ENCODE results near the gene WBP1L.

Gene WBP1L

DNA sequence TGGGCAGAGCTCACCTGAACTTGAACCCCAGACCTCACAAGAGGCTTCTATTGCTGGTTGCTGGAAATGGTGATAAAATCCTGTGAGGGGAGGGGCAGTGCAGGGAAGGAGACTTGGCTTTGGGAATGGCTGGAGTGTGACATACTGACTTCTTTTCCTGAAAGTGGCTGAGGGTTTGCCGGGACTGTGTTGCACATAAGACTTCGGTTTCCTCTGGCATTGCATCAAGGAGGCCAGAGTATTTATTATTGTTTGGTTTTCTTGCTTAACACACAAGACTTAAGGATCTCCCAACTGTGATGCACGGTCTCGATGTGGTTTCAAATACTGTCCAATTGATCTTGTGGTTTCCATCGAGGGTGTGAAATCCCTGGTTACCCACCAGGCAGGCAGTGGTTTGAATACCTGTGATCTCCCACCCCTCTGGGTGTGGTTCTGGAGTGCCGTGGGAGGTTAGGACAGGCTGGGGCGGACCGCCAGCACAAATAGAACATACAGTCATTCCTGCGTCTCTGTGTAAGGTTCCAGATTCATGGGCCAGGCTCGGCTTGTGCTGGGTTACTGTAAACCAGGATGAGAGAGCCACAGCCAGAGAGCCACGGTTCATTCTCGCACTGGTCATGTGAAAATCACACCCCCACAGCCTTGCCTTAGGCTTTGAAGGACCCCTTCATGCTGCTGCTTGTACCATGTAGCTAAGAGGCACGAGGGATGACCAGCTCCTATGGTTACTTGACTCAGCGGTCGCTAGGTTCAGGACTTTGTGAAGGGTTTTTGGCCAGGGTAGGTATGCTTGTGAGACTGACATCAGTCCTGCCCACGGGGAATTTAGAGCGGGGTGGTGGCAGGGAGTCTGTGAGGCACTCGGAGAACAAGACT lies 39.2 kb downstream of the WBP1L start:
- H3K4me3 ChIP-seq (ENCODE audit: control insufficient read depth, low read depth, low read length): peak overlapping the region; percentile 14
- peak; percentile 97 for DNase-seq (ENCODE audit: low read depth)
- TF ChIP-seq, protein P1, sequence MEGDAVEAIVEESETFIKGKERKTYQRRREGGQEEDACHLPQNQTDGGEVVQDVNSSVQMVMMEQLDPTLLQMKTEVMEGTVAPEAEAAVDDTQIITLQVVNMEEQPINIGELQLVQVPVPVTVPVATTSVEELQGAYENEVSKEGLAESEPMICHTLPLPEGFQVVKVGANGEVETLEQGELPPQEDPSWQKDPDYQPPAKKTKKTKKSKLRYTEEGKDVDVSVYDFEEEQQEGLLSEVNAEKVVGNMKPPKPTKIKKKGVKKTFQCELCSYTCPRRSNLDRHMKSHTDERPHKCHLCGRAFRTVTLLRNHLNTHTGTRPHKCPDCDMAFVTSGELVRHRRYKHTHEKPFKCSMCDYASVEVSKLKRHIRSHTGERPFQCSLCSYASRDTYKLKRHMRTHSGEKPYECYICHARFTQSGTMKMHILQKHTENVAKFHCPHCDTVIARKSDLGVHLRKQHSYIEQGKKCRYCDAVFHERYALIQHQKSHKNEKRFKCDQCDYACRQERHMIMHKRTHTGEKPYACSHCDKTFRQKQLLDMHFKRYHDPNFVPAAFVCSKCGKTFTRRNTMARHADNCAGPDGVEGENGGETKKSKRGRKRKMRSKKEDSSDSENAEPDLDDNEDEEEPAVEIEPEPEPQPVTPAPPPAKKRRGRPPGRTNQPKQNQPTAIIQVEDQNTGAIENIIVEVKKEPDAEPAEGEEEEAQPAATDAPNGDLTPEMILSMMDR (conservative IDR thresholded peaks at IDR 0.05; ENCODE audit: control insufficient read depth, insufficient read depth, low read depth, low read length): no peak

DNA sequence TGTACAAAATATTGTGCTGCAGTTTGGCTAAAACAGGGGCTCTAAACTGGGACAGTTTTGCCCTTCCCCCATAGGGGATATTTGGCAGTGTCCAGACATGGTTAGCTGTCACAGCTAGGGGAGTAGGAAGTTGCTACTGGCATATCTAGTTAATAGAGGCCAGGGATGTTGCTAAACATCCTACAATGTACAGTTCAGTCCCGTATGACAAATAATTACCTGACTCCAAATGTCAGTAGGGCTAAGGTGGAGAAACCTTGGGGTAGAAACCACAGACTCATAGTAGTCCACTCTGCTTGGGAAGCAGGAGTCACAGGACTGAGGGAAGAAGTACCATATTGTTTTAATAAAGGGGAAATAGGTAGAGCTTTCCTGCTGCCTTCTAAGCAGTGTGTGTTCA lies 39.8 kb downstream of the WBP1L start:
- DNase-seq (ENCODE audit: low read depth): peak; percentile 43
- no peak overlapping the region for H3K4me3 ChIP-seq (ENCODE audit: control insufficient read depth, low read depth, low read length)
- TF ChIP-seq, protein P1 (conservative IDR thresholded peaks at IDR 0.05; ENCODE audit: control insufficient read depth, insufficient read depth, low read depth, low read length): no peak

DNA sequence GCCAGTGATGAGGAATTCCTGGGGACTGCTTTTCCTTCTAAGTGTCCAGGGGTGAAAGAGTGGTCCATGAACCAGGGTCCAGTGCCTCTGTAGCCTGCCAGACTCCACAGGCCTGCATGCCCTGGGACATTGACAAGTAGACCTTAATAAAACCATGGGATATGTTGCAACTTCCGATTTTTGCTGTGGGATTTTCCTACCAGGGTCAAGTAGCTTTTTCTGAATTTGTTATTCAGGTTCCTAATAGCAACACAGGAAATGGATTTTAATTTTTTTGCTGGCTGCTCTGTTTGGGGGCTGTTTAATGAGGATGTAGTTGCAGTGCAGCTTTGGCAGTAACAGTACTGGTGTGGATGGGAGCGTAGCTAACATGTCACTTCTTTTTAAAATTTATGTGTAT lies 42.1 kb downstream of the WBP1L start:
- TF ChIP-seq, protein P1 (conservative IDR thresholded peaks at IDR 0.05; ENCODE audit: control insufficient read depth, insufficient read depth, low read depth, low read length): no peak
- no peak for DNase-seq (ENCODE audit: low read depth)
- no peak overlapping the region for H3K4me3 ChIP-seq (ENCODE audit: control insufficient read depth, low read depth, low read length)

DNA sequence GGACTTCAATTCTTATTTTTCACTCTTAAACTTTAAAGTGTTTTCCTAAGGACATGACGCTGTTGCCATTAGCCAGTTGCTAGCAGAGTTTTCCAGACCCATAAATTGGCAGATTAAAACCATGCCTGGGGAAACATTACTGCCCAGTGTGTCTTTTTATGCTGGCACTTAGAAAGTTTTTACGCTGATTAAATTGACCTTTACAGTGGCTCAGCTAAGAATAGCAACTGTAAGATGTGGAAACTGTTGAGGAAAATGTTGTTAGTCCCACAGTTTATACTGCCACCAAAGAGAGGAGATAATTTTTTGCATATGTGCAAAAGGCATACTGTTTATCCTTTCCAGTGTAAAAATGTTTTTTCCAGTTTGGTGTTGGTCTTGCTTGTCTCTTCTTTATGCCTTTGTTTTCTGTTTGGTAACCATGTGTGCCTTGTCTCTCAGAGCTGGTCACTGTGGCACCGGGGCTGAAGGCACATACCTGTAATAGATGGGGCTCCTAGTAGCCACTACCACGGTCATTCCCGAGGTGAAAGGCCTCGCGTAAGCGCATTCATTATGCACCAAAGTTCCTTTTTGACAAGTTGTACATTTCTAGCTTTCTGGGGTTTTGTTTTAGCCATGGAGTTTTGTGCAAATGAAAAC lies 48.1 kb downstream of the WBP1L start:
- no peak overlapping the region for H3K4me3 ChIP-seq (ENCODE audit: control insufficient read depth, low read depth, low read length)
- no peak for DNase-seq (ENCODE audit: low read depth)
- TF ChIP-seq, protein P1 (conservative IDR thresholded peaks at IDR 0.05; ENCODE audit: control insufficient read depth, insufficient read depth, low read depth, low read length): no peak

DNA sequence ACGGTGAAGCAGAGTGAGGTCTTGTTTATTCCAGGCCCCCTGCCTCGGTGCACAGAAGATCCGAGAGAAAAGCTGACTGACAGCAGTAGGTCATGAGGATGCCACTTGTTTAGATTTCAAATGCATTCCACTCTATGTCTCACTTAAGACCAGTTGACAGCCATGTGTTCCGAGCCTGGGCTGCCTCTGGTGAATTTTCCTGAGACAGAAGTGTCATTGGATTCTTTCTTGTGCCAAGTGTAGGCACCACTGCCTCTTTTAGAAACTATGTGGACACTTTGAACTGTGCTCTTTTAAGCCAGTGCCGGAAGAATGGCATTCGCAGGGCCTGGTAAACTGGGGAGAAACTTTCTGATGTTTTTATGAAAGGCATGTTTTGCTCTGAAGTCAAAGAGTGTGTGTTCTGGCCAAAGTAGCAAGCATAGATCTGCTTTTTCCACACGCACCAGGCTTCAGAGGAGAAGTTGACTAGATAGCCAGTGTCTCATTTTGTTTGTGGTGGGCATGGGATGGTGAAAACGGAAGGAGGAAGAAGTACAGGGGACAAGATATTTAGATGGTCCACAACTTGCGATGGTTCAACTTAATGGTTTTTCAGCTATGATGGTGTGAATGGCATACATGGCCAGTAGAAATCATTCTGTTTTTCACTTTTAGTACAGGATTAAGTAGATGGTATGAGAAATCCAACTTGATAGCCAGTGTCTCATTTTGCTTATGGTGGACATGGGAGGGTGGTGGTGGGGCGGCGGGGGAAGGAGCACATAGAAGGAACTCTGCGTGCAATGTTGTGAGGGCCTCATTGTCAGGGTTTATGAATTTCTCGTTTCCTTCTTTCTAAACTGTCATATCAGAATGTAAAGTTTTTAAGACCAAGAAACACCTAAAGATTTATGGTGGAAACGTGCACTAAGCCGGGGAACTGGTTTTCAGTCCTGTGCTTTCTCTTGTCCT lies 52.0 kb downstream of the WBP1L start:
- no peak for DNase-seq (ENCODE audit: low read depth)
- no peak overlapping the region for H3K4me3 ChIP-seq (ENCODE audit: control insufficient read depth, low read depth, low read length)
- TF ChIP-seq, protein P1 (conservative IDR thresholded peaks at IDR 0.05; ENCODE audit: control insufficient read depth, insufficient read depth, low read depth, low read length): no peak
